ENCODE measurements around the gene GCNT4. TPM values are rescaled to one million over a fixed set of nuclear protein-coding genes. Genes with fewer than 3 reads are reported as not detected.

Gene GCNT4
- total RNA-seq, 2 donors from 2014 or later, result 0.20 to 0.41 TPM

DNA sequence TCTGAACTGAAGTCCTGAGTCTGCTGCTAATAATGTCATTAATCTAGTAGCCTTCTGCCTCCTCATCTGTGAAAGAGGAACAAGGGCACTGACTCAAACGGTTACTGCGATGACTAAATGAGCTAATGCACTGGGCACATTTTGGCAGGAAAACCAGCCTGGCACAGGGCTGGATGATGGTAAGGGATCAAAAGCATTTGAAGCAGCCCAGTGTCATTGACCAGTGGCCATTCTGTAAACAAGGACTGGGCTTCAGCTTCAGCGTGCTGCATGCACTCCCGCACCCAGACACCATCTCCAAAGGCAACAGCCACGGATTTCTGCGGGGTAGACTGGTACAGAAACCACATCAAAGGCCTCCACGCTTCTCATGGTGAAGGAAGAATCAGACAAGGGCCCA, 8.0 kb downstream of the GCNT4 start:
- TF ChIP-seq, protein P1, sequence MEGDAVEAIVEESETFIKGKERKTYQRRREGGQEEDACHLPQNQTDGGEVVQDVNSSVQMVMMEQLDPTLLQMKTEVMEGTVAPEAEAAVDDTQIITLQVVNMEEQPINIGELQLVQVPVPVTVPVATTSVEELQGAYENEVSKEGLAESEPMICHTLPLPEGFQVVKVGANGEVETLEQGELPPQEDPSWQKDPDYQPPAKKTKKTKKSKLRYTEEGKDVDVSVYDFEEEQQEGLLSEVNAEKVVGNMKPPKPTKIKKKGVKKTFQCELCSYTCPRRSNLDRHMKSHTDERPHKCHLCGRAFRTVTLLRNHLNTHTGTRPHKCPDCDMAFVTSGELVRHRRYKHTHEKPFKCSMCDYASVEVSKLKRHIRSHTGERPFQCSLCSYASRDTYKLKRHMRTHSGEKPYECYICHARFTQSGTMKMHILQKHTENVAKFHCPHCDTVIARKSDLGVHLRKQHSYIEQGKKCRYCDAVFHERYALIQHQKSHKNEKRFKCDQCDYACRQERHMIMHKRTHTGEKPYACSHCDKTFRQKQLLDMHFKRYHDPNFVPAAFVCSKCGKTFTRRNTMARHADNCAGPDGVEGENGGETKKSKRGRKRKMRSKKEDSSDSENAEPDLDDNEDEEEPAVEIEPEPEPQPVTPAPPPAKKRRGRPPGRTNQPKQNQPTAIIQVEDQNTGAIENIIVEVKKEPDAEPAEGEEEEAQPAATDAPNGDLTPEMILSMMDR (IDR thresholded peaks at IDR 0.05), result no peak

DNA sequence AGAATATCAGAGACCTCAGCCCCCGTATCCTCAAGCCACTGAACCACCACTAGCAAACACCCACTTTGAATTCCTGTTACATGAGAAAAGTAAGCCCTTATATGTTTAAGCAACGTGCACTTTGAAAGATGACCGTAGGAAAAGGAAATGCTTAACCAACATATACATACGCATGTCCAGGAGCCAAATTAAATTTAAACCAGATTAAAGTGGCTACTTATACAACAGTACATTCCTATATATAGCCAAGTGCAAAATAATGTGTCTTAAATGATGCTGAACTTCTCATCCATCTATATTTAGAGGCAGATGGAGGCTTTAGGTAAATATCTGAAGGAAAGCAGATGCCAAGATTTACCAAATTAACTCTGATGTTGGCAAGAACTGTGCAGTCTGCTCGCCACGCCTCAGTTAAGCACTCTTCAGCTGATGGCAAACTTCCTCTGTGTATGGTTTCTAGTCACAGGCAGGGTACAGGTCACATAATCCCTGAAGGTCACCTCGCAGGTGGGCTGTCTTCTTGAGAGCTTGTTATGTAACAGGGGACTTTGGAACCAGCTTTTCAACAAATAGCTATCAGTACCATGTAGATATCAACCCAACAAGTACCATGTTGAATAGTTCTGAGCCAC, 8.6 kb downstream of the GCNT4 start:
- Histone ChIP-seq H3K4me1 (no peaks in the 10 kb centered on the region), H3K36me3 (peaks cover 4% of the 10 kb centered on the region), H3K4me3 (no peak overlapping the region), H3K27ac (no peak overlapping the region), H3K9me3 (no peaks in the 10 kb centered on the region), H3K27me3 (no peaks in the 10 kb centered on the region)
- DNase-seq (ENCODE audit: low spot score), result no peak
- TF ChIP-seq, protein P1 (IDR thresholded peaks at IDR 0.05), result no peak

More for the DNA sequence above, 8.0 kb downstream of the GCNT4 start:
- DNase-seq (ENCODE audit: low spot score), result no peak
- Histone ChIP-seq H3K4me3 (no peak overlapping the region), H3K27me3 (no peaks in the 10 kb centered on the region), H3K9me3 (no peaks in the 10 kb centered on the region), H3K27ac (no peak overlapping the region), H3K36me3 (peaks cover 4% of the 10 kb centered on the region), H3K4me1 (no peaks in the 10 kb centered on the region)

DNA sequence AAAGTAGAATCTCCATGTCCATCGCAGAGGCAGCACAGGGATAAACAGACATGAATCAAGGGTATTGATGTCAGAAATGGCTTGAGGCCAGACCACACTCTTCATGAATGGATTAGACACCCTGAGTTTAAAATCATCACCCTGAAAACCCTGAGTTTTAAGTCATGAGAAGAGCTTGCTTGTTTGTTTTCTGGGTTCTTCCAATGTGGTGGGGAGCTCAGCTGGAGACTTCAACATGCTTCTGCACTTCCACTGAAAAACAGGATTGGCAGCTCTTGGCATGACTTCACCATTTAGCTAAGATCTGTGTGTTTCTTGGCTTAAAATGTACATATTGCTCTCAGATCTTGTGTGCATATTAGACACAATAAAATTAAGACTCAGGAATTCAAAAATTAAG, 9.8 kb downstream of the GCNT4 start:
- TF ChIP-seq, protein P1 (IDR thresholded peaks at IDR 0.05), result no peak
- Histone ChIP-seq H3K27me3 (no peaks in the 10 kb centered on the region), H3K4me3 (no peak overlapping the region), H3K4me1 (no peaks in the 10 kb centered on the region), H3K27ac (no peak overlapping the region), H3K36me3 (peaks cover 4% of the 10 kb centered on the region), H3K9me3 (no peaks in the 10 kb centered on the region)
- no peak for DNase-seq (ENCODE audit: low spot score)

DNA sequence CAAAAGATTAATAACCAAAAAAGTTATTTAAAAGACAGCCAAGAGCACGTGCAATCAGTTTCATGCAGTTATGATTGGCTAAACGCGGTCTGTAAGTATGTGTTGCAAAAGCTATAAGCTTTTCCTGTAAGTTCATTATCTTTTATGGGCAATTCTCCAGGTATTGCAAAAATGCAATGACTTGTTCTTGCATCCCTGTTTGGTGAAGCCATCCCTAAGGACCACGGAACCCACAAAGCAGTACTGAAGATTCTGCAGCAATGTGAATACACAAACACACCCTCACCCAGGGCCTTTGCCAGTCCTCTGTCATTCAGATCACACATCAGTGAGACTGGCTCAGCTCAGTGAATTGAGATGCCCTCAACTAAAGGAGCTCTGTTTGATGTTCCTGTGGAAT, 11.4 kb downstream of the GCNT4 start:
- H3K27me3 ChIP-seq, result no peaks in the 10 kb centered on the region
- peaks cover 4% of the 10 kb centered on the region for H3K36me3 ChIP-seq
- no peaks in the 10 kb centered on the region for H3K4me1 ChIP-seq
- H3K9me3 ChIP-seq, result no peaks in the 10 kb centered on the region
- no peak for DNase-seq (ENCODE audit: low spot score)
- no peak overlapping the region for H3K27ac ChIP-seq
- H3K4me3 ChIP-seq, result no peak overlapping the region
- TF ChIP-seq, protein P1 (IDR thresholded peaks at IDR 0.05), result no peak

DNA sequence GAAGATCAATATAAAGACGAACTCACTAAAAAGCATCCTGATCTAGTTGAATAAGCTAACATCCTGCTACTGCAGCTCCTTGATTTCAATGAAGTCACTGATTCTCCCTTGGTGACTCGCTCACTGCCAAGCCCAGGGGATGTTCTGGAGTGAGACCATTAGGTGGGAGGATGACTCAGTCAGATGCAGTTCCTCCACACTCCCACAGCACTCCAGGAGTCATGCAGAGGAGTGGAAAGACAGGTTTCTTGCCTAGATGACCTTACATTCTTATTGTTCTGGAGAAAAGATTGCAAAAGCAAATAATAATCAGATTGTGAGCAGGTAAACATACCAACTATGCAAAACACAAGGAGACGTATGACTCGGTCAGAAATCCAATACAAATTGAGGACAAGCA, 15.3 kb downstream of the GCNT4 start:
- Histone ChIP-seq H3K36me3 (no peaks in the 10 kb centered on the region), H3K9me3 (no peaks in the 10 kb centered on the region), H3K27ac (no peak overlapping the region), H3K4me1 (no peaks in the 10 kb centered on the region), H3K27me3 (no peaks in the 10 kb centered on the region), H3K4me3 (no peak overlapping the region)
- TF ChIP-seq, protein P1 (IDR thresholded peaks at IDR 0.05), result no peak
- no peak for DNase-seq (ENCODE audit: low spot score)

DNA sequence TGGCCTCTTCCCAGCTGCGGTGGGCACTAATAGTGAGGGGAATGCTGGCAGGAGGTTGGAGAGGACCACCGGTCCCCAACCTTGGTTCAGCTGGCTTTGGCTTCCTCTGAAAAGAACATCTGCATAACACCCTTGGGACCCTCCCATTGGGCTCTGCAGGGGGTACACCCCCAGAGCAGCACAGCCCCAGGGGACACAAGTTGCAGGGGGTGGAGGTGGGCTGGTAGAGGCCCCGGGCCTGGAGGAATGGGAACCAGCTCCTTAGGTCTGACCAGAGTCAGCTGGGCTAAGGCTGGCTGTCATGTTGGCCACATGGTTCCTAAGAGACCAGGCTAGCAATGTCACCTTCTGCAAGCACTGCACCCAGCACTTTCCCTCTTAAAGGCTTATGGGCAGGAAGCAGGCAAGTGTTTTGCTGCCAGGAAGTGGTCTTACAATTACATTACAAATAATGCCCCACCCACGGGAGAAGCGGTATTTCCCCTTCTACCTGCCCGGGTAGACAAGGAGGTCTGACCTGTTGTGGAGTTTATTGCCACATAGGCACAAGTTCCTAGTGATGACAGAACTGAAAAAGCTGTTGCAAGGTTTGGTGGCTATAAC, 18.1 kb downstream of the GCNT4 start:
- H3K4me1 ChIP-seq, result no peaks in the 10 kb centered on the region
- TF ChIP-seq, protein P1 (IDR thresholded peaks at IDR 0.05), result no peak
- no peaks in the 10 kb centered on the region for H3K27me3 ChIP-seq
- no peak for DNase-seq (ENCODE audit: low spot score)
- H3K36me3 ChIP-seq, result no peaks in the 10 kb centered on the region
- H3K4me3 ChIP-seq, result no peak overlapping the region
- no peaks in the 10 kb centered on the region for H3K9me3 ChIP-seq
- no peak overlapping the region for H3K27ac ChIP-seq

All from right atrium auricular region (tissue), 2 donors.